A673 (cell line): ENCODE results near the gene LDB3.

ENCODE experiments used
- CTCF ChIP-seq: fragments of 300-800, 200-600 bp; sonication (generic); conservative IDR thresholded peaks from 2 replicates; pipeline ENCODE4 v1.5.1; 2017; ENCODE audit warnings: low read depth, mild to moderate bottlenecking, antibody characterized with exemption, low read length, moderate library complexity, mixed read lengths
- EZH2 ChIP-seq: fragments of 200-600 bp; sonication (generic); IDR thresholded peaks from 2 replicates; pipeline ENCODE4 v1.6.1; 2017; ENCODE audit warnings: borderline replicate concordance, low read depth, mild to moderate bottlenecking, mixed read lengths, antibody characterized with exemption, low read length; ENCODE audit not compliant: poor library complexity, severe bottlenecking

GRCh38 chr10:86718556-86718955, 50.2 kb downstream of the LDB3 start:
- TF ChIP-seq CTCF (no peak), EZH2 (no peak)
